Measurements from ENCODE around the gene CSKMT. TPM values are rescaled to one million over a fixed set of nuclear protein-coding genes. Genes with fewer than 3 reads are reported as not detected.
A peak's percentile ranks its signal among the peaks of the same experiment; 100 is the strongest.

CSKMT gene
- total RNA-seq, 2 experiments from 2014 or later, result 35.2 to 44.0 TPM

GRCh38 chr11:62710001-62710345, 44.9 kb downstream of the CSKMT start:
- H3K27me3 Mint-ChIP-seq (ENCODE audit: low read depth), result no peaks in the 10 kb centered on the region
- peak overlapping the region; percentile 96 for H3K27ac Mint-ChIP-seq
- peak overlapping the region; percentile 93 for H3K4me3 Mint-ChIP-seq
- intact Hi-C loops (cut with micrococcal nuclease), result no loop called here
- DNase-seq, result peak; percentile 25
- CTCF ChIA-PET, result interaction anchor here (1.5 kb wide), 1 partner anchor 29 kb away, joined by 6 read pairs; no protein-coding TSS in a partner anchor
- no peaks in the 10 kb centered on the region for H3K9me3 Mint-ChIP-seq
- H3K4me1 Mint-ChIP-seq (ENCODE audit: low read depth), result peaks cover 66% of the 10 kb centered on the region
- H3K36me3 Mint-ChIP-seq (ENCODE audit: low read depth), result peaks cover 34% of the 10 kb centered on the region

- H3K4me1 Mint-ChIP-seq (ENCODE audit: low read depth), result peaks cover 58% of the 10 kb centered on the region
- H3K4me3 Mint-ChIP-seq, result no peak overlapping the region
- H3K27ac Mint-ChIP-seq, result peak overlapping the region; percentile 90
- intact Hi-C loops (cut with micrococcal nuclease), result no loop called here
- H3K36me3 Mint-ChIP-seq (ENCODE audit: low read depth), result peaks cover 49% of the 10 kb centered on the region
- H3K9me3 Mint-ChIP-seq, result no peaks in the 10 kb centered on the region
- DNase-seq, result no peak
- CTCF ChIA-PET, result interaction anchor here (0.6 kb wide), 1 partner anchor 172 kb away, joined by 4 read pairs; no protein-coding TSS in a partner anchor
- H3K27me3 Mint-ChIP-seq (ENCODE audit: low read depth), result no peaks in the 10 kb centered on the region
These were observed 47.2 kb downstream of the CSKMT start for GRCh38 chr11:62712276-62712812.

GRCh38 chr11:62712861-62713260, 47.7 kb downstream of the CSKMT start:
- CTCF ChIA-PET, result no interaction called here
- Mint-ChIP-seq H3K4me3 (peak overlapping the region; percentile 11), H3K27me3 (ENCODE audit: low read depth) (no peaks in the 10 kb centered on the region), H3K9me3 (no peaks in the 10 kb centered on the region), H3K27ac (peak overlapping the region; percentile 90), H3K36me3 (ENCODE audit: low read depth) (peaks cover 51% of the 10 kb centered on the region), H3K4me1 (ENCODE audit: low read depth) (peaks cover 55% of the 10 kb centered on the region)
- DNase-seq, result no peak
- intact Hi-C loops (cut with micrococcal nuclease), result loop anchor here (1.0 kb wide), 1 partner anchor 13 kb away; no protein-coding TSS in a partner anchor

- H3K4me3 Mint-ChIP-seq, result no peak overlapping the region
- no peaks in the 10 kb centered on the region for H3K27me3 Mint-ChIP-seq (ENCODE audit: low read depth)
These were observed 48.2 kb downstream of the CSKMT start for GRCh38 chr11:62713343-62713742.

GRCh38 chr11:62715150-62716130, 50.3 kb downstream of the CSKMT start:
- no peak overlapping the region for H3K4me3 Mint-ChIP-seq
- DNase-seq, result no peak
- H3K9me3 Mint-ChIP-seq, result no peaks in the 10 kb centered on the region
- H3K27ac Mint-ChIP-seq, result peak overlapping the region; percentile 0
- CTCF ChIA-PET, result no interaction called here
- intact Hi-C loops (cut with micrococcal nuclease), result no loop called here
- peaks cover 47% of the 10 kb centered on the region for H3K4me1 Mint-ChIP-seq (ENCODE audit: low read depth)
- H3K36me3 Mint-ChIP-seq (ENCODE audit: low read depth), result peaks cover 57% of the 10 kb centered on the region
- H3K27me3 Mint-ChIP-seq (ENCODE audit: low read depth), result no peaks in the 10 kb centered on the region

More at GRCh38 chr11:62713343-62713742, 48.2 kb downstream of the CSKMT start:
- H3K27ac Mint-ChIP-seq, result peak overlapping the region; percentile 90
- peaks cover 54% of the 10 kb centered on the region for H3K4me1 Mint-ChIP-seq (ENCODE audit: low read depth)
- intact Hi-C loops (cut with micrococcal nuclease), result loop anchor here (1.0 kb wide), 1 partner anchor 13 kb away; no protein-coding TSS in a partner anchor
- CTCF ChIA-PET, result no interaction called here
- H3K36me3 Mint-ChIP-seq (ENCODE audit: low read depth), result peaks cover 56% of the 10 kb centered on the region
- no peaks in the 10 kb centered on the region for H3K9me3 Mint-ChIP-seq
- DNase-seq, result no peak

- CTCF ChIA-PET, result interaction anchor here (1.4 kb wide), 1 partner anchor 70 kb away, joined by 3 read pairs; no protein-coding TSS in a partner anchor
- peaks cover 46% of the 10 kb centered on the region for H3K4me1 Mint-ChIP-seq (ENCODE audit: low read depth)
- H3K36me3 Mint-ChIP-seq (ENCODE audit: low read depth), result peaks cover 59% of the 10 kb centered on the region
- no peak overlapping the region for H3K4me3 Mint-ChIP-seq
- H3K27me3 Mint-ChIP-seq (ENCODE audit: low read depth), result no peaks in the 10 kb centered on the region
- no peak for DNase-seq
- no peaks in the 10 kb centered on the region for H3K9me3 Mint-ChIP-seq
- H3K27ac Mint-ChIP-seq, result peak overlapping the region; percentile 1
- intact Hi-C loops (cut with micrococcal nuclease), result no loop called here
These were observed 51.1 kb downstream of the CSKMT start for GRCh38 chr11:62716206-62716605.

- no peaks in the 10 kb centered on the region for H3K9me3 Mint-ChIP-seq
- intact Hi-C loops (cut with micrococcal nuclease), result no loop called here
- H3K27me3 Mint-ChIP-seq (ENCODE audit: low read depth), result no peaks in the 10 kb centered on the region
- no peak for DNase-seq
- no peak overlapping the region for H3K27ac Mint-ChIP-seq
- CTCF ChIA-PET, result interaction anchor here (0.6 to 1.4 kb wide), 2 partner anchors 52 to 69 kb away, joined by 3 to 4 read pairs; no protein-coding TSS in a partner anchor
- H3K4me1 Mint-ChIP-seq (ENCODE audit: low read depth), result peaks cover 49% of the 10 kb centered on the region
- H3K4me3 Mint-ChIP-seq, result no peak overlapping the region
- H3K36me3 Mint-ChIP-seq (ENCODE audit: low read depth), result peaks cover 64% of the 10 kb centered on the region
These were observed 51.7 kb downstream of the CSKMT start for GRCh38 chr11:62716816-62717215.

Other genes starting within 250 kb of the CSKMT start
- not detected for gene SCGB1A1, start 246.3 kb upstream of the CSKMT start, total RNA-seq
- gene AHNAK, start 118.5 kb upstream of the CSKMT start, total RNA-seq, result 1 to 10 TPM; 9.2 to 9.4 TPM
- 1,000 to 10,000 TPM; 2,282 to 2,440 TPM for gene EEF1G, start 91.4 kb upstream of the CSKMT start, total RNA-seq
- 10 to 100 TPM; 38.2 to 42.0 TPM for gene TUT1, start 73.8 kb upstream of the CSKMT start, total RNA-seq
- 100 to 1,000 TPM; 191 to 197 TPM for gene MTA2, start 63.4 kb upstream of the CSKMT start, total RNA-seq
- 10 to 100 TPM; 81.8 to 97.1 TPM for gene EML3, start 52.5 kb upstream of the CSKMT start, total RNA-seq
- 1 to 10 TPM in 1 of 2 experiments, under 1 TPM in 1; 0.52 to 1.0 TPM for gene ROM1, start 52.1 kb upstream of the CSKMT start, total RNA-seq
- 10 to 100 TPM; 43.1 to 45.7 TPM for gene B3GAT3, start 43.3 kb upstream of the CSKMT start, total RNA-seq
- gene GANAB, start 18.7 kb upstream of the CSKMT start, total RNA-seq, result 100 to 1,000 TPM; 221 to 230 TPM
- gene INTS5, start 12.0 kb upstream of the CSKMT start, total RNA-seq, result 10 to 100 TPM; 12.5 to 12.8 TPM
- 10 to 100 TPM; 73.5 to 76.5 TPM for gene C11orf98, start 102 bp upstream of the CSKMT start, total RNA-seq
- 1 to 10 TPM; 6.0 to 6.4 TPM for gene UQCC3, start 6.4 kb downstream of the CSKMT start, total RNA-seq
- 1 to 10 TPM; 4.4 to 6.1 TPM for gene LBHD1, start 7.0 kb downstream of the CSKMT start, total RNA-seq
- gene UBXN1, start 13.8 kb downstream of the CSKMT start, total RNA-seq, result 100 to 1,000 TPM; 121 to 124 TPM
- gene LRRN4CL, start 24.2 kb downstream of the CSKMT start, total RNA-seq, result under 1 TPM in 1 of 2 experiments, not detected in 1; 0.10 TPM
- 10 to 100 TPM; 13.8 to 17.3 TPM for gene BSCL2, start 42.1 kb downstream of the CSKMT start, total RNA-seq
- not detected for gene GNG3, start 42.4 kb downstream of the CSKMT start, total RNA-seq
- 10 to 100 TPM; 58.6 to 61.5 TPM for gene HNRNPUL2, start 62.1 kb downstream of the CSKMT start, total RNA-seq
- 10 to 100 TPM; 46.6 to 49.5 TPM for gene TTC9C, start 63.2 kb downstream of the CSKMT start, total RNA-seq
- 10 to 100 TPM; 12.1 to 13.5 TPM for gene ZBTB3, start 88.8 kb downstream of the CSKMT start, total RNA-seq
- 100 to 1,000 TPM; 131 to 135 TPM for gene POLR2G, start 96.3 kb downstream of the CSKMT start, total RNA-seq
- gene TAF6L, start 106.1 kb downstream of the CSKMT start, total RNA-seq, result 10 to 100 TPM in 1 of 2 experiments, 1 to 10 TPM in 1; 8.9 to 10.5 TPM
- gene TMEM179B, start 122.1 kb downstream of the CSKMT start, total RNA-seq, result 10 to 100 TPM; 13.9 to 15.2 TPM
- gene TMEM223, start 126.7 kb downstream of the CSKMT start, total RNA-seq, result 1 to 10 TPM; 7.0 to 7.7 TPM
- gene NXF1, start 140.1 kb downstream of the CSKMT start, total RNA-seq, result 10 to 100 TPM; 44.6 to 46.0 TPM
- gene STX5, start 166.7 kb downstream of the CSKMT start, total RNA-seq, result 10 to 100 TPM; 22.7 to 23.0 TPM
- gene TEX54, start 167.5 kb downstream of the CSKMT start, total RNA-seq, result not detected
- 10 to 100 TPM; 74.4 to 78.7 TPM for gene WDR74, start 174.3 kb downstream of the CSKMT start, total RNA-seq
- 100 to 1,000 TPM; 419 to 472 TPM for gene SLC3A2, start 215.6 kb downstream of the CSKMT start, total RNA-seq